WTC11 (cell line): Measurements from ENCODE around the gene PPP2R1A. TPM values are rescaled to one million over a fixed set of nuclear protein-coding genes. Genes with fewer than 3 reads are reported as not detected.

Source experiments
- ATAC-seq: fragments of 200-7000 bp; cut with Tn5 transposase; 2 replicates; pipeline ENCODE4 v1.10.0; 2021; ENCODE audit warnings: mild to moderate bottlenecking, moderate library complexity
- CTCF ChIA-PET: fragments of 300-600 bp; sonication (Branson Sonifier 250); formaldehyde crosslinking; loops from one replicate; lab custom pipeline; 2021; ENCODE audit warnings: antibody characterized with exemption; lab: Charles Lee
- POLR2A ChIA-PET: fragments of 350-600 bp; sonication (Branson Sonifier 250); formaldehyde crosslinking; loops from one replicate; lab custom pipeline; 2021; ENCODE audit warnings: antibody characterized with exemption; lab: Charles Lee
- DNase-seq: peaks from one replicate; pipeline ENCODE4 v3.0.0; 2021; ENCODE audit warnings: low spot score
- H3K27ac Mint-ChIP-seq: 2 replicates; pipeline ENCODE4 v1.8.0; 2021; ENCODE audit warnings: mixed read lengths
- H3K27me3 Mint-ChIP-seq: 2 replicates; pipeline ENCODE4 v1.8.0; 2021; ENCODE audit warnings: low read depth, mild to moderate bottlenecking, moderate library complexity, mixed read lengths
- H3K36me3 Mint-ChIP-seq: 2 replicates; pipeline ENCODE4 v1.8.0; 2021; ENCODE audit warnings: mixed read lengths
- H3K4me1 Mint-ChIP-seq: 2 replicates; pipeline ENCODE4 v1.8.0; 2022; ENCODE audit warnings: mixed read lengths
- H3K4me3 Mint-ChIP-seq: 2 replicates; pipeline ENCODE4 v1.8.0; 2021; ENCODE audit warnings: mild to moderate bottlenecking, moderate library complexity, mixed read lengths
- H3K9me3 Mint-ChIP-seq: 2 replicates; pipeline ENCODE4 v1.8.0; 2021; ENCODE audit warnings: mixed read lengths
- ATF3 ChIP-seq: sonication (generic); formaldehyde crosslinking; conservative IDR thresholded peaks from 2 replicates; pipeline ENCODE4 v1.8.1; 2022; ENCODE audit warnings: mild to moderate bottlenecking, missing genetic modification reagents
- E2F1 ChIP-seq: sonication (generic); formaldehyde crosslinking; IDR thresholded peaks from 2 replicates; pipeline ENCODE4 v1.8.0; 2022; ENCODE audit warnings: mild to moderate bottlenecking, missing genetic modification reagents
- E2F4 ChIP-seq: sonication (generic); formaldehyde crosslinking; IDR thresholded peaks from 2 replicates; pipeline ENCODE4 v1.8.1; 2022; ENCODE audit warnings: low read depth, mild to moderate bottlenecking, moderate library complexity, missing genetic modification reagents, borderline replicate concordance
- FOXK1 ChIP-seq: sonication (generic); formaldehyde crosslinking; IDR thresholded peaks from 2 replicates; pipeline ENCODE4 v1.8.0; 2022; ENCODE audit warnings: mild to moderate bottlenecking, moderate library complexity, missing genetic modification reagents
- FOXP4 ChIP-seq: sonication (generic); formaldehyde crosslinking; IDR thresholded peaks from 2 replicates; pipeline ENCODE4 v1.8.0; 2022; ENCODE audit warnings: mild to moderate bottlenecking, missing genetic modification reagents
- NR1H2 ChIP-seq: sonication (generic); formaldehyde crosslinking; IDR thresholded peaks from 2 replicates; pipeline ENCODE4 v1.9.0; 2021; ENCODE audit warnings: mild to moderate bottlenecking, moderate library complexity, missing genetic modification reagents
- OVOL2 ChIP-seq: fragments of 250-450 bp; sonication (Bioruptor Pico); IDR thresholded peaks from 2 replicates; pipeline ENCODE4 v1.9.0; 2021; ENCODE audit warnings: mild to moderate bottlenecking, borderline replicate concordance
- PREB ChIP-seq: sonication (generic); formaldehyde crosslinking; IDR thresholded peaks from 2 replicates; pipeline ENCODE4 v1.8.1; 2022; ENCODE audit warnings: mild to moderate bottlenecking, missing genetic modification reagents, moderate library complexity, borderline replicate concordance
- SMAD3 ChIP-seq: sonication (generic); formaldehyde crosslinking; IDR thresholded peaks from 2 replicates; pipeline ENCODE4 v1.8.0; 2022; ENCODE audit warnings: missing genetic modification reagents, mild to moderate bottlenecking, borderline replicate concordance
- TEAD4 ChIP-seq: sonication (generic); formaldehyde crosslinking; IDR thresholded peaks from 2 replicates; pipeline ENCODE4 v1.8.0; 2022; ENCODE audit warnings: mild to moderate bottlenecking, missing genetic modification reagents
- ZBTB21 ChIP-seq: sonication (generic); formaldehyde crosslinking; IDR thresholded peaks from 2 replicates; pipeline ENCODE4 v1.8.1; 2023; ENCODE audit warnings: mild to moderate bottlenecking, missing genetic modification reagents, borderline replicate concordance
- ZNF219 ChIP-seq: sonication (generic); formaldehyde crosslinking; IDR thresholded peaks from 2 replicates; pipeline ENCODE4 v1.8.0; 2023; ENCODE audit warnings: missing genetic modification reagents, mild to moderate bottlenecking, borderline replicate concordance
- ZNF281 ChIP-seq: sonication (generic); formaldehyde crosslinking; IDR thresholded peaks from 2 replicates; pipeline ENCODE4 v1.8.0; 2023; ENCODE audit warnings: mild to moderate bottlenecking, missing genetic modification reagents
- ZNF416 ChIP-seq: fragments of 250-450 bp; sonication (Bioruptor Pico); IDR thresholded peaks from 2 replicates; pipeline ENCODE4 v1.9.0; 2021; ENCODE audit warnings: mild to moderate bottlenecking, inconsistent platforms
- ZNF671 ChIP-seq: fragments of 250-450 bp; sonication (Bioruptor Pico); IDR thresholded peaks from 2 replicates; pipeline ENCODE4 v1.8.0; 2021; ENCODE audit warnings: mild to moderate bottlenecking
- total RNA-seq: library from RNA; stranded (reverse); gene quantifications from 3 replicates; pipeline ENCODE4 v1.2.3, GENCODE V29; 2021

PPP2R1A gene
- total RNA-seq, 1 experiment from 2014 or later: 505 TPM

GRCh38 chr19:52191389-52191788 is 1.5 kb downstream of the PPP2R1A start (continued):
- no peak for TF ChIP-seq E2F4 (CRISPR knock-in tag)
- no peak for TF ChIP-seq NR1H2

- peak overlapping the region; percentile 45 for H3K27ac Mint-ChIP-seq
- no peak for ATAC-seq
- H3K4me3 Mint-ChIP-seq: peak overlapping the region; percentile 96
- no peaks in the 10 kb centered on the region; the same call in 1 of the 2 replicates for H3K27me3 Mint-ChIP-seq
- no peak for DNase-seq
- no peaks in the 10 kb centered on the region for H3K9me3 Mint-ChIP-seq
- peaks cover 38% of the 10 kb centered on the region for H3K36me3 Mint-ChIP-seq
- peaks cover 42% of the 10 kb centered on the region for H3K4me1 Mint-ChIP-seq
- ChIA-PET CTCF (no interaction called here), POLR2A (no interaction called here)
- TF ChIP-seq OVOL2 (CRISPR knock-in tag) (no peak), ATF3 (CRISPR knock-in tag) (no peak), ZBTB21 (CRISPR knock-in tag) (no peak), ZNF281 (CRISPR knock-in tag) (no peak), FOXP4 (CRISPR knock-in tag) (no peak), ZNF416 (no peak), E2F1 (no peak), ZNF219 (CRISPR knock-in tag) (no peak), ZNF671 (CRISPR knock-in tag) (no peak), PREB (CRISPR knock-in tag) (no peak), SMAD3 (CRISPR knock-in tag) (no peak), TEAD4 (CRISPR knock-in tag) (no peak), FOXK1 (no peak)
- TF ChIP-seq, all 79 proteins: peak for 0
Observed at GRCh38 chr19:52191951-52192350, 2.1 kb downstream of the PPP2R1A start.
